ENCODE measurements around the gene SPAG17.

The SPAG17 gene

DNA sequence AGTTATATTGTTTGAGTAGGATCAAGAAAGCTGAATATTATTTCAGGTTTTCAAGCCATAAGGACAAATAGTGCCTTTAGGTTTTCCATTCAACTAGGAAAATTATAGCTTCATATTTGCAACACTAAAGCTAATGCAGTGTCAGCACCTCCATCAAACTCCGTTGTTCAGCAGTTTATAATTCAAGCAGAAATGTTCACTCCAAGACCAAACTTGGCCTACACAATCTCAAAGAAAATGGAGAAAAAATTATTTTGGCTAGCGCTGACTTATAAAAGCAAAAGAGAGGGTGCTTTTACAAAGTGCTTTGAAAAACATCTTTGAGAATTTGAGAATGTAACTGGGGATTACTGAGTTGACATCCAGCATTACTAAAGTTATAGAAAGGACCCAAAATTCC lies 1.4 kb downstream of the SPAG17 start:
- no peak for DNase-seq
- in situ Hi-C loops (cut with MboI; ENCODE audit: low pct_unique_long_range_greater_than_20kb, low sequenced_read_pairs): no loop called here

DNA sequence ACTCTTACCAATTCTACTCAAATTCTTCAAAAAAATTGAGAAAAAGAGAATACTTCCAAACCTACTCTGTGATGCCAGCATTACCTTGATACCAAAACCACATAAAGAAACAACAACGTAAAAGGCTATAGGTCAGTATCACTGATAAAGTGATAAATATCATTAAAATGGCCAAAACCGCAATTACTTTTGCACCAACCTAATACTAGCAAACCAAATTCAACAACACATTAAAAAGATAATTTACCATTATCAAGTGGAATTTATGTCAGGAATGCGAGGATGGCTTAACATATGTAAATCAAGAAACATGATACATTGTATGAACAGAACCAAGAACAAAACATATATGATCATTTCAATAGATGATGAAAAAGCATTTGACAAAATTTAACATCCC lies 7.0 kb downstream of the SPAG17 start:
- in situ Hi-C loops (cut with MboI; ENCODE audit: low pct_unique_long_range_greater_than_20kb, low sequenced_read_pairs): no loop called here
- DNase-seq: no peak

DNA sequence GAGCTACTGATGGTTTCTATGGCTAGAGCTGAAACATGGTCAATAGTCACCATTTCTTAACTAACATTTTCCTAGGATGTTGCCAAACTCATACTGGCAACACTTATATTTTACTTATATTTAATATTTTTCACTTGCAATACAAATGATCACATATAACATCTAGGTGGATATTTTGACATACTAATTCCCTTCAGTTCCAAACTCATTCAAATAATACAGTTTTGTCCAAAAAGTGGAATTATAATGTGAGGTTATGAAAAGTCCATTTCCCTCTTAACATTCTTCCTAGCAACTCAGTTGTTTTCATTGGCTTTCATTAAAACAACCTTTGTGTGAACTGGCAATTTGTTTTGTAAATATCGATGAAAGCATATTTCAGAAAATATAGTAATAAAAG lies 16.0 kb downstream of the SPAG17 start:
- in situ Hi-C loops (cut with MboI; ENCODE audit: low pct_unique_long_range_greater_than_20kb, low sequenced_read_pairs): no loop called here

DNA sequence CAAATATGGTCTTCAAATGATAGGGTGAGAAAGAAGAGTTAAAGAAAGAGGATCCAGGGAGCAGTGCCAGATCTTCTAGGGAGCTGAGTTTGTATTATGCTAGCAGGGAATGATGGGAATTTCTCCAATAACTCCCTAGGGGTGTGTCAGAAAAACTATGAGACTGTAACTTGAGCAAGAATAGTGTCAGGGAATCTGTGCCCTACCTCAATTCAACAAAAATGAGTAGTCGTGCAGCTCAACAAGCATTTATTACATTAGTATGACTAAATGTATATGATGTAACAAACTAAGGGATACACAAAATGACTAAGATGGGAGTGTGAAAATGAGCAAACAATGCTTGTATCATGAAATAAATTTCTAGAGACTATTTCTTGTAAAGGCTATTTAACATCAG lies 24.2 kb downstream of the SPAG17 start:
- in situ Hi-C loops (cut with MboI; ENCODE audit: low pct_unique_long_range_greater_than_20kb, low sequenced_read_pairs): no loop called here
- DNase-seq: no peak

More for the DNA sequence above, 16.0 kb downstream of the SPAG17 start:
- no peak for DNase-seq

DNA sequence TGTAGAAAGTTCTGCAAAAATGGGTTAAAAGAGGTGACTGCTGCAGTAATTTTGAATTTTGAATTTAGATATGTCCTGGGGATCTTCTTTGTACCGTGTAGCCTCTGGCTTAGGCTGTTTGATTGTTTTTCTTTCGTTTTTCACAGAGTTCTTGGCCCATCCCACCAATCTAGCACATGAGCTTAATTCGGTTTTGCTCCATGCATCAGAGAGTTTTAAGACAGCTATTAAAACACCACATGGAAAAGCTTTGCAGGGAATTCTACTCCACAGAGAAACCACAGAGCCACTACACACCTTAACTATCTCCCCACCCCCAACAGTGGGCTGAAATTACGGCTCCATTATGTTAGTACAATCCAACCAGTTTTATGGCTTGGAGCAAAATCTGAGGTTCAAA lies 25.5 kb downstream of the SPAG17 start:
- in situ Hi-C loops (cut with MboI; ENCODE audit: low pct_unique_long_range_greater_than_20kb, low sequenced_read_pairs): no loop called here
- DNase-seq: no peak

DNA sequence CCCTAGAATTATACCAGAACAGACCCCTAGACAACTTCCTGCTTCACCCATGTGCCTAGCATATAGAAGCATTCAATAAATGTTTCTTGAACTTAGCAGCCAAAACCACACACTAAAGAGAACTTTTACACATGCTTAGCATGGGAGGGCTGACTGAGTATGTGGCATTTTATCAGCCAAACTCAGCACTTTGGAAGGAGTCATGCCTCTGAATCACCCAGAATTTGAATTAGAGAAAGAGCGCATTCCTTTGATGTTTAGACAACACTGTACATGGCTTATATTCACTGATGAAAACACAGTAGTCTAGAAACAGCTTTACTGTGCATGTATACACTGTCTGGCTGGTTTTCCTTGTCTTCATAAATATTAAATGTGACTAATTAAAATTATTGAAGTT lies 26.1 kb downstream of the SPAG17 start:
- no peak for DNase-seq
- in situ Hi-C loops (cut with MboI; ENCODE audit: low pct_unique_long_range_greater_than_20kb, low sequenced_read_pairs): no loop called here

DNA sequence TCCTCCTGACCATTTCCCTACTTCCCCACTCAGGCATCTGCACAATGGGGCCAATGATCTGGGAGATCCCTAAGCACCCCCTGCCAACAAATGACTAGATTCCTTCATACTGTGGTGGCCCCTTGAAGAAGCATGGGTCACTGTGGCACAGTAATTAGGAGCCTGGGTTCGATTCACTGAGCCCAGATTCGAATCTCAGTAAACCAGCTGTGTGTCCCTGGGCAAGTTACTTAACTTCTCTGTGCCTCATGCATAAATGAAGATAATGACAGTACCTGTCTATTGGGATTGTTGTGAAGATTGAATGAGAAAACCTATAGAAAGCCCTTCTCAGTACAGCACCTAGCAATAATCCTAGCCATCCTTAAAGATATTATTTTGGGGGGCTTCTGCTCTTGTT lies 27.5 kb downstream of the SPAG17 start:
- no peak for DNase-seq
- in situ Hi-C loops (cut with MboI; ENCODE audit: low pct_unique_long_range_greater_than_20kb, low sequenced_read_pairs): no loop called here

DNA sequence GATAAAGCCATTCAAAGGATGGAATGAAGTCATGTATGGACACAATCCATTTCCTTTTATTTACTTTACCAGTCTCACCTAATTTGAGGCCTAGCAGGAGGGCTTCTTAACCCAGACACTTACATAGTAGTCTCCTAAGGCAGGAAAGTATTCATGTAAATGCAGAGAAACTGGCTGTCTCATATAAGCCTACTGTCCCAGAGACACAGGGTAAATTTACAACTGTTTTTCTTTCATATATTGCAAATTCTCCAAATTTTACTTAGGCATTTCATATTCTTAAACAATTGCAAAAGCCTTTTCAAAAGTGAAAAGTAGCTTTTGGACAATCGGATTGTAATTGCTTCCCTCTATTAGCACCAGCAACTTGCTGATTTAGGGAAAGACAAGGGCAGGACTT lies 29.9 kb downstream of the SPAG17 start:
- in situ Hi-C loops (cut with MboI; ENCODE audit: low pct_unique_long_range_greater_than_20kb, low sequenced_read_pairs): no loop called here

DNA sequence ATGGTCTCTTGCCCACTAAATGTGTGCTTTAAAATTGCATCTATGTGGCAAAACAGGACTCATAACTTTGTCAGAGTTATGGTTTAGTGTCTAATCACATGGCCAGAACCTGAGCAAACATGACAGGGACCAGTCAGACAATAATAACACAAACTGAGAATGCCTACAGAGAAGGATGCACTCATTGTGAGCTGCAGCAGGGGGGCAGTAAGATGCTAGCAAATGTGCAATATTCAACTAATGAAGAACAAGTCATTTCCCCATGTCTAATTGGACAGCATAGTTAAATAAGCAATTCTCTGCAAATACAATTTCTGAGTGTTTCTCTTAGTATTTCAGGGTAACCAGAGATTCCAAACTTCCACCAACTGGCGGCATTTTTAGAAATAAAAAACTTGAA lies 30.8 kb downstream of the SPAG17 start:
- in situ Hi-C loops (cut with MboI; ENCODE audit: low pct_unique_long_range_greater_than_20kb, low sequenced_read_pairs): no loop called here
- DNase-seq: peak; percentile 3

More for the DNA sequence above, 29.9 kb downstream of the SPAG17 start:
- no peak for DNase-seq

DNA sequence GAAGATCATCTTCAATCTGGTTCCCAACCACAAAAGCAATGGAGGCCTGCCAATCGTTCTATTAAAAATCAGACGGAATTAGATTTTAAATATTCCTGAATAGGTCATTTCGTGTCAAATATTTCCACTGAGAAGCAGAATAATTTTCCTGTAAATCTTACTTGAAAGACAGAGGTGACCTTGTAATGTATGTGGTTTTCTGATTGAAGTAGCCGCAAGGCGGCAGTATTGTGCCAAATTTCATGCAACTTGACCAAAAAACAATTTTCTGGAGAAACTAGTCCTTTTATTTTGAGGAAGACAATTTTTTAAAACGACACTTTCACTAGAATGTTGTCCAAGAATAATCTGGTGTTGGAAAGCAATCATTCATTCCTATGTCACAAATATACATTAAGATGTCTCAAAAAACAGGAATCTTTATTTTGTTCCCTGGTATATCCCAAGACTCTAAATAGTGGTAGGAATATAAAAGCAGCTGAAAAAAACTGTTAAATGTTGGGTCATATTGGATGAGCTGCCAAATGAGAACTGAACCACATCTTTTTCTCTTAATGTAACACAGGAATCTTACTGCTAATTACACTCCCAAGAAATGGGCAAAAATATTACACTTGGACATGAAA lies 33.6 kb downstream of the SPAG17 start:
- DNase-seq: peak; percentile 64
- in situ Hi-C loops (cut with MboI; ENCODE audit: low pct_unique_long_range_greater_than_20kb, low sequenced_read_pairs): no loop called here

DNA sequence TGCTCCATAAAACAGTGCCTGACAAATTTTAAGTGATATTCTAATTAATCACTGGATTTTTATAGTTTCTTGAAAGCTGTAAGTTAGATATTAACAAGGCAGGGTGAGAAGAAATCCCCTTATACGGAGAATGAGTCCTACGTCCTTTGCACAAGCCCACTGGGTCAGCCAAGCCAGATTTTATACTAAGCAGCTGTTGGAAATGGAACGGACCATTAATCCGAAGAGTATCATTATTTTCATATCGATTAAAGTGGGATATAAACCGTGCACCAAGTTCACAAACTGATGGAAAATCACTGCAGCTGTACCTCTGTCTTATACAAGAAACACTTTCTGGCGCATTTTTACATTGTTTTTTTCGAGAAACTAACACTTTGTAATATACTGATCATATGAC lies 35.2 kb downstream of the SPAG17 start:
- in situ Hi-C loops (cut with MboI; ENCODE audit: low pct_unique_long_range_greater_than_20kb, low sequenced_read_pairs): no loop called here
- DNase-seq: no peak

DNA sequence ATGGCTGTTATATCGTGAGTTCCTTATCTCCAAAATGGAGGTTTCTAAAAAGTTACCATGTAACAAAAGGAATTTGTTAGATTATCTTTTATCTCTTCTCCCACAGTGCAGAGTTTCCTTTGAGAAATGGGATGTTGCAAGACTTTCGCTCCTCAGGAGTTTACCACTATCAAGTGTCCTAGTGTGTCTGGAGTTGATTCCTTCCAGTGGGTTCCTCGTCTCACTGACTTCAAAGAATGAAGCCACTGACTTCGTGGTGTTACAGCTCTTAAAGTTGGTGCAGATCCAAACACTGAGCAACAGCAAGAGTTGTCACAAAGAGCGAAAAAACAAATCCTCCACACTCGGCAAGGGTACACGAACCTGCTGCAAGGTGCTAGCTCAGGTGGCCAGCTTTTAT lies 37.0 kb downstream of the SPAG17 start:
- in situ Hi-C loops (cut with MboI; ENCODE audit: low pct_unique_long_range_greater_than_20kb, low sequenced_read_pairs): no loop called here
- DNase-seq: no peak

DNA sequence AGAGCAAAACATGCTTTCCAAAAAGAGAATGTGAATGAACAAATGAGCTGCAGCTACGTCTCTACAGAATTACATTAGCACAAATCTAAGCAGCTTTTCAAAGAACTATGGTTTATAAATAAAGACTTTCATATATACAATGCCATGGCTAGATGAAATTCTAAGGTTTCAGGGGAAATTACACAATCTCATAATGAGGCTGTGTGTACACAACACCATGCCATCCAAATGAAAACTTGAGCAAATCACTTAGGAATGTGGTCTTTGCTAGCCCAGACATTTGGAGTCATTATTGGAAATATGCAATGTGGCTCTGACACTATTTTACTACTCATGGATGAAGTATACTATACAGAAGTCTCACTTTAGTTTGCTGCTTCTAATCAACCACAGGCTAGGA lies 37.5 kb downstream of the SPAG17 start:
- in situ Hi-C loops (cut with MboI; ENCODE audit: low pct_unique_long_range_greater_than_20kb, low sequenced_read_pairs): no loop called here
- DNase-seq: no peak

DNA sequence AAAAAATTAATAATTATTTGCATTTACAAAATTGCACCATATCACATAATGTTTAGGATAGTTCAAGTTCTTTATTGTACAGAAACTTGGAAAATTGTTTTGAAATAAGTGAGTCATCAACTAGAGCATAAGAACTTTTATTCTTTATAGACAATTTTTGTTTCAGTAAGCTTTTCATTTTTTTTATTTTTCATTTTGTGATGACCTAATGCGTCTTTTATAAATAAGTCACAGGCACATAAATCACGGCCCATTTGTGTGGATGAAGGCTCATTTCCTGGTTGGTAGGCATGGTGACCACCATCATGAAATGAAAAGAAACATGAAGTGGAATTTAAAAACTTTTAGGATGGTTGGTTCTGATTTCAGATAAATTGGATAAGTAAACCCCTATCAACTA lies 39.3 kb downstream of the SPAG17 start:
- DNase-seq: no peak
- in situ Hi-C loops (cut with MboI; ENCODE audit: low pct_unique_long_range_greater_than_20kb, low sequenced_read_pairs): no loop called here

DNA sequence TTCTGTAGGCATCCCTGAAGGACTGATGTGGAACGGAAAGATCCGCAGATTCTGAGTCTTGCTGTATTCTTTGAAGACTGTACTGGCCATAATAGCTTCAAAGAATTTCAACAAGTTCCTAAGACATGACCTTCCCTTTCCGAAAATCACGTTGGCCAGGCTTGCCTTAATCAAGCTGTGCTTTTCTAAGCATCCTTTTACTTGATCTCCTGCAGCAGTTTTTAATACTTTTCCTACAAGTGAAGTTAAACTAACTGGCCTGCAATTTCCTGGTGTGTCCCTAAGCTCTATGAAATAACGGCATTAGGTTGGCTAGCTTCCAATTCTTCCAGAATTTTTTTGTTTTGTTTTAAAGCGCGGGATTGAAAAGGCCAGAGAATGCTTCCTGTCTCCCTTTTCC lies 40.3 kb downstream of the SPAG17 start:
- DNase-seq: no peak
- in situ Hi-C loops (cut with MboI; ENCODE audit: low pct_unique_long_range_greater_than_20kb, low sequenced_read_pairs): no loop called here

DNA sequence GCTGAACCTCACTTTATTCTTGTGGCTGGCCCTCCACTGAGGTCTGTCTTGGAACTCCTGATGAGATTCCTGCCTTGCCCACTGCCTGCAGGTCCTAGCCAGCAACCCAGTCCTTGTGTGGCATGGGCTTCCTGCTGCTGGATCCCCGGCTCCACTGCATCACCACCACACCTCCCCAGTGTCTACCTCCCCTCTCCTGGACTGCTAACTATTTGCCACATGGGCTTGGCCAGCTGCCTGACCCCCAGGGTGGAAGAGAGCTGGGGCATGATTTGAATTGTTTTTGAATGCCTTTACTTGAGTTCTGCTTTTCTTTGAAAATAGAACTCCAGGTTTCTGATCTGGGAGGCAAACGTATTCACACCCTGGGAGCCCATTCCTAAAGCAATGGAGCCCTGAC lies 41.2 kb downstream of the SPAG17 start:
- in situ Hi-C loops (cut with MboI; ENCODE audit: low pct_unique_long_range_greater_than_20kb, low sequenced_read_pairs): no loop called here
- DNase-seq: no peak

DNA sequence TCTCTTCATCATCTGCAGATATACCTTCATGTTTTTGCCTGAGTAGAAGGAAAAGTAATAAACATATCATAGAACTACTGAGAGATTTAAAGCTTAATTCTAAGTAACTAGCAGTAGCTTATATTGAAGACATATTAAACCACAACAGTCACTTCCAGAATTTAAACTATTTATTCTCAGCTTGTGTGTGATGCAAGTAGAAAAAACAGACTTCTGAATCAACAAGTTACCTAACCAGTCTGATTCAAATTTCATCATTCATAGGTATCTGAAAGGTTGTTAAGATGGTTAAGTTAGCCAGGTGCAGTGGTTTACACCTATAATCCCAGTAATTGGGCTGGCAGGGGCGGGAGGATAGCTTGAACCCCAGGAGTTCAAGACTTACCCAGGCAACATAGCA lies 41.9 kb downstream of the SPAG17 start:
- in situ Hi-C loops (cut with MboI; ENCODE audit: low pct_unique_long_range_greater_than_20kb, low sequenced_read_pairs): no loop called here

DNA sequence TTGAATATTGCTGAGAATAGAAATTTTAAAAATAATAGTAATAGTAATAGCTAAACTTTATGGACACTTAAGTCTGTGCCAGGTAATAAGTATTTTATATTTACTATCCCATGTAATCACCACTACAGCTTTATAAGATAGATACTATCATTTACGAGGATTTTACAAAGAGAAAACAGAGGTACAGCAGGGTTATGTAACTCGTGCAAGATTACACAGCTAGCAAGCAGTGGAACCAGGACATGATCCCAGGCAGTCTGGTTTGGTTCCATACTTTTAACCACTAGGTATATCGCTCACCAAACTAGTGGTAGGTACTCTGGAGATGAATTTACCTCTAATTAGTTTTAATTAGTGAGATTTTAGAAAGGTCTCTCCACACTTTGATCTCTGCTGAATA lies 42.5 kb downstream of the SPAG17 start:
- in situ Hi-C loops (cut with MboI; ENCODE audit: low pct_unique_long_range_greater_than_20kb, low sequenced_read_pairs): no loop called here
- DNase-seq: no peak

More for the DNA sequence above, 41.9 kb downstream of the SPAG17 start:
- DNase-seq: no peak

DNA sequence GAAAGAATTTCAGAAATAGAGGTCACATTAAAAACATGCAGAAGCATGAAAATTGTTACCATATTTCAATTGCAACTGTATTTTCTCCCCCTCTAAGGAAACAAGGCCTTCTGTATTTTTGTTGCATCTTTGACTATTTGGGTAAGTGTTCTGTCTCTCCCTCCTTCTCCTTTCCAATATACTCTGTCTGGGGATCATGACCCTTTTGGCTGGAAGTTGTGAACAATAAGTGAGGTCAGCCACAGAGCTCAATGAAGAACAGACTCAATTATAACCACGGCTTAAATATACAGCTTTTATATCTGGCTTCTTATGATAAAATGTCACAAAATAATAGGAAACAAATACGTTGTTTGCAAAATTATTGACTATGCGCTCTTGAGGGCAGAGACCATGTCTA lies 47.1 kb downstream of the SPAG17 start:
- DNase-seq: no peak
- in situ Hi-C loops (cut with MboI; ENCODE audit: low pct_unique_long_range_greater_than_20kb, low sequenced_read_pairs): no loop called here

DNA sequence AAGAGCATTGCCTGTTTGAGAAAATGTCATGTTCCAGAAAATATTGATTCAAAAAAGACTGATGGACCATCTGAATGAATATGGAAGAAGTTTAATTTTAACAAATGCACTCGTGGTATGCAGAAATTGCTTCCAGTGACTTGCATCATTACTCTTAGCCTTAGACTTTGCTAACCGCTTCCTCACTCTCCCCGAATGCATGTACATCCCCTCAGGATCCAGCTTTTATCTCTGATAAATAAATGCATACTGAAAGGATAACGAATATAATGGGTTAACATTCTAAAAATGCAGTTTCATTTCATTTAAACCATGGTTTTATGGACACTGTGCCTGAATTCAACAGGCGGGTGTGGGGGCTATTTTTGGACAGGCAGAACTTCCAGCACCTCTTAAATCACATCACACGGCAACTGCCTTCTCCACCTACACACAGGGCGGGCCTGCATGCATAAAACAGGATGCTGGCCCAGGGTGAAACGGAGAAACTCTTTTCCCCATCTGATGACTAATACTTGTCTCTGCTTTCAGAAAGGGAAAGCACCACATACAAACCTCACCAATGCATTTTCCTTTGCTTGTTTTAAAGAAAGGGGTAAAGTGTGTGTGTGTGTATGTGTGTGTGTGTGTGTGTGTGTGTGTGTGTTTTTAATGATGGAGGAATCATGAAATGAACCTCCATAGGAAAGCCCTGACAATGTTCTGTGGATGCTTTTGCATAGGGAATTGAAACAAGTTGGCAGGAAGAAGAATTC lies 48.7 kb downstream of the SPAG17 start:
- in situ Hi-C loops (cut with MboI; ENCODE audit: low pct_unique_long_range_greater_than_20kb, low sequenced_read_pairs): no loop called here
- DNase-seq: no peak

DNA sequence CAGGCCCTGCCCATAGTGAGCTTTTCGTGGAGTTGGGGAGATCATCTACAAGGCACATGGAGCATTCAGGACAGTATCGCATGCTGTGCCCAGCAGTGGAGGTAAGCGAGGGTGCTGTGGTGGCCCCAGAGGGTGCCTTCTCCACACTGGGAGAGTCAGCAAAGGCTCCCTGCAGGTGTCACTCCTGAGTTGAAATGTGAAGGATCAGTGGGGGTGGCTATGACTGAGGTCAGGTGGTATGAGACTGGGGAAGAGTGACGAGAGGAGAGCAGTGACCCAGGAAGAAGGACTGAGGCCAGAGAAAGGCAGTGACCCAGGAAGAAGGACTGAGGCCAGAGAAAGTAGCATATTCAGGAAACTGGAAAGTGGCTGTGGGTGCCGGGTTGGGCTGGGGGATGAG lies 53.0 kb downstream of the SPAG17 start:
- DNase-seq: no peak
- in situ Hi-C loops (cut with MboI; ENCODE audit: low pct_unique_long_range_greater_than_20kb, low sequenced_read_pairs): no loop called here

All from KBM-7 (cell line).